ENCODE data around the gene OR51L1.

The OR51L1 gene

DNA sequence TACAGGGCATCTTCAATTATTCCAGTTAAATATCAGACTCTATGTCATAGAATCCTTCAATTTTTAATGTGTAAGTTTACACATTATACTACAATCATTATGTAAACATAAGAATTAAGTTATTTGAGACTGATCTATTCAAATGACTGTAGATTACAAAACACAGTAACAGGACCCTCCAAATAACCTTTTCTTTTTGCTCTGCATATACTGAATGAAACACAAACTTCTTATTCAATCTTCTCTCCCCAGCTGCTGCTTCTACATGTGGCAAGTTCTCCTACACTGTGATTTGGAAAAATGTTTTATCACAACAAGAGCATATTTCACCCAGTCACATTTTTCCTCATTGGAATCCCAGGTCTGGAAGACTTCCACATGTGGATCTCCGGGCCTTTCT is 51.6 kb downstream of the OR51L1 start, which contains the start of gene OR52J3:
OR52J3 (plus strand) TSS at position 301 of the 400 bp plus-strand sequence; CDS start at position 301, 0 bp downstream.
- DNase-seq (ENCODE audit: low spot score): no peak
- TF ChIP-seq, protein P1, sequence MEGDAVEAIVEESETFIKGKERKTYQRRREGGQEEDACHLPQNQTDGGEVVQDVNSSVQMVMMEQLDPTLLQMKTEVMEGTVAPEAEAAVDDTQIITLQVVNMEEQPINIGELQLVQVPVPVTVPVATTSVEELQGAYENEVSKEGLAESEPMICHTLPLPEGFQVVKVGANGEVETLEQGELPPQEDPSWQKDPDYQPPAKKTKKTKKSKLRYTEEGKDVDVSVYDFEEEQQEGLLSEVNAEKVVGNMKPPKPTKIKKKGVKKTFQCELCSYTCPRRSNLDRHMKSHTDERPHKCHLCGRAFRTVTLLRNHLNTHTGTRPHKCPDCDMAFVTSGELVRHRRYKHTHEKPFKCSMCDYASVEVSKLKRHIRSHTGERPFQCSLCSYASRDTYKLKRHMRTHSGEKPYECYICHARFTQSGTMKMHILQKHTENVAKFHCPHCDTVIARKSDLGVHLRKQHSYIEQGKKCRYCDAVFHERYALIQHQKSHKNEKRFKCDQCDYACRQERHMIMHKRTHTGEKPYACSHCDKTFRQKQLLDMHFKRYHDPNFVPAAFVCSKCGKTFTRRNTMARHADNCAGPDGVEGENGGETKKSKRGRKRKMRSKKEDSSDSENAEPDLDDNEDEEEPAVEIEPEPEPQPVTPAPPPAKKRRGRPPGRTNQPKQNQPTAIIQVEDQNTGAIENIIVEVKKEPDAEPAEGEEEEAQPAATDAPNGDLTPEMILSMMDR (IDR thresholded peaks at IDR 0.05; ENCODE audit: extremely low read depth, missing control alignments): no peak

DNA sequence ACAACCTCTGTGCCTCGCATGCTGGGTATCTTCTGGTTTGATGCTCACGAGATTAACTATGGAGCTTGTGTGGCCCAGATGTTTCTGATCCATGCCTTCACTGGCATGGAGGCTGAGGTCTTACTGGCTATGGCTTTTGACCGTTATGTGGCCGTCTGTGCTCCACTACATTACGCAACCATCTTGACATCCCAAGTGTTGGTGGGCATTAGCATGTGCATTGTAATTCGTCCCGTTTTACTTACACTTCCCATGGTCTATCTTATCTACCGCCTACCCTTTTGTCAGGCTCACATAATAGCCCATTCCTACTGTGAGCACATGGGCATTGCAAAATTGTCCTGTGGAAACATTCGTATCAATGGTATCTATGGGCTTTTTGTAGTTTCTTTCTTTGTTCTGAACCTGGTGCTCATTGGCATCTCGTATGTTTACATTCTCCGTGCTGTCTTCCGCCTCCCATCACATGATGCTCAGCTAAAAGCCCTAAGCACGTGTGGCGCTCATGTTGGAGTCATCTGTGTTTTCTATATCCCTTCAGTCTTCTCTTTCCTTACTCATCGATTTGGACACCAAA is 52.2 kb downstream of the OR51L1 start:
- DNase-seq (ENCODE audit: low spot score): no peak
- TF ChIP-seq, protein P1 (IDR thresholded peaks at IDR 0.05; ENCODE audit: extremely low read depth, missing control alignments): no peak

All from GM20000 (cell line).